Smooth muscle cell (in vitro differentiated cells): Measurements from ENCODE around the gene ERBB4. TPM values are rescaled to one million over a fixed set of nuclear protein-coding genes. Genes with fewer than 3 reads are reported as not detected.

Experiments
- DNase-seq: peaks from one replicate; lab custom pipeline; 2025; ENCODE audit not compliant: unreplicated experiment; lab: John Stamatoyannopoulos, UW
- H2AFZ ChIP-seq: fragments of 200-600 bp; sonication (generic); 2 replicates; pipeline ENCODE4 v1.6.0; 2016; ENCODE audit warnings: antibody characterized with exemption, low read depth, mild to moderate bottlenecking
- H3F3A ChIP-seq: fragments of 200-600 bp; sonication (generic); 2 replicates; pipeline ENCODE4 v1.6.0; 2017; ENCODE audit warnings: antibody characterized with exemption, low read depth
- H3K27ac ChIP-seq: fragments of 200-600 bp; sonication (generic); 2 replicates; pipeline ENCODE4 v1.5.1; 2016; ENCODE audit warnings: low read depth, mild to moderate bottlenecking
- H3K27me3 ChIP-seq: fragments of 200-600 bp; sonication (generic); 2 replicates; pipeline ENCODE4 v1.6.1; 2016; ENCODE audit warnings: low read depth, mild to moderate bottlenecking
- H3K36me3 ChIP-seq: fragments of 200-600 bp; sonication (generic); 2 replicates; pipeline ENCODE4 v1.5.1; 2016; ENCODE audit warnings: low read depth
- H3K4me1 ChIP-seq: fragments of 200-600 bp; sonication (generic); 2 replicates; pipeline ENCODE4 v1.5.1; 2016; ENCODE audit warnings: low read depth
- H3K4me2 ChIP-seq: fragments of 200-600 bp; sonication (generic); 2 replicates; pipeline ENCODE4 v1.6.0; 2016; ENCODE audit warnings: mild to moderate bottlenecking
- H3K4me3 ChIP-seq: fragments of 200-600 bp; sonication (generic); 2 replicates; pipeline ENCODE4 v1.5.1; 2016; ENCODE audit warnings: mild to moderate bottlenecking
- H3K79me2 ChIP-seq: fragments of 200-600 bp; sonication (generic); 2 replicates; pipeline ENCODE4 v1.6.0; 2016; ENCODE audit warnings: low read depth, mild to moderate bottlenecking
- H3K9ac ChIP-seq: fragments of 200-600 bp; sonication (generic); 2 replicates; pipeline ENCODE4 v1.6.0; 2016; ENCODE audit warnings: low read depth
- H3K9me3 ChIP-seq: fragments of 200-600 bp; sonication (generic); replicated peaks from 2 replicates; pipeline ENCODE4 v1.5.1; 2016; ENCODE audit warnings: low read depth
- H4K20me1 ChIP-seq: fragments of 200-600 bp; sonication (generic); 2 replicates; pipeline ENCODE4 v1.6.0; 2016; ENCODE audit warnings: low read depth
- WGBS: methylation state at CpG from one replicate; pipeline ENCODE4 v1.1.7; 2016; ENCODE audit warnings: low lambda C conversion rate; 5-methylcytosine and 5-hydroxymethylcytosine counted together
- polyA plus RNA-seq: library from polyadenylated mRNA; unstranded; fragments of >200 nt; fragmentation: Nextera tagmentation; extraction: Ambion mirVana; gene quantifications from 2 replicates; pipeline ENCODE4 v1.2.1, GENCODE V29; 2016
- total RNA-seq: library from RNA; depleted of rRNA; stranded (reverse); fragments of >200 nt; gene quantifications from 2 replicates; pipeline ENCODE4 v1.2.3, GENCODE V29; 2014
- TF ChIP-seq, protein P1 (sequence below): fragments of 200-600 bp; sonication (generic); IDR thresholded peaks from 2 replicates; pipeline ENCODE4 v1.5.1; 2017; ENCODE audit warnings: borderline replicate concordance, mild to moderate bottlenecking, antibody characterized with exemption; ENCODE audit not compliant: insufficient read depth, poor library complexity, severe bottlenecking

Gene ERBB4
- total and polyA plus RNA-seq, 2 experiments from 2014 or later: 0.67 TPM; not detected in 1

DNA sequence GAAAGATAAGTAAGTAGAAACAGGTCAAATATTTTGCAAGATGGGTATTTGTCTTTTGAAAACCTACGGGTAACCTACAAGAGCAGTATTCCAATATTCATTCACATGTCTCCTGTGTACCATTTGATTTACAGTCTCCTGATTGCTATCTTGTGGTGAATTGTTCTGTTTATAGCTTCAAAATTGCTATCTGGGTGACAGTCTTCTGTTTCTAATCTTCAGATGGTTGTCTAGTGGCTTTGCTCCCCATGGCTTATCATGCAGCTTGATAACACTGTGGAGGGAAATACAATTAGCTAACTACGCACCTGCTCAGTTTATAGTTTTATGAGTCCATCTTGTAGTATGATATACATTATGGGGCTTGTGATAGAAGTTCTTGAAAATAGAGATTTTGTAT lies 1165.4 kb downstream of the ERBB4 start:
- Histone ChIP-seq H2AFZ (no peak overlapping the region), H3K27ac (no peak overlapping the region), H3K79me2 (no peaks in the 10 kb centered on the region), H3K4me3 (no peak overlapping the region), H3F3A (no peaks in the 10 kb centered on the region), H3K27me3 (no peaks in the 10 kb centered on the region), H3K4me2 (no peak overlapping the region), H3K36me3 (no peaks in the 10 kb centered on the region), H4K20me1 (no peaks in the 10 kb centered on the region), H3K9me3 (no peaks in the 10 kb centered on the region), H3K4me1 (no peaks in the 10 kb centered on the region), H3K9ac (no peak overlapping the region)
- 78% methylated on average over 2 of the region's 2 CpGs for WGBS
- no peak for DNase-seq
- TF ChIP-seq, protein P1, sequence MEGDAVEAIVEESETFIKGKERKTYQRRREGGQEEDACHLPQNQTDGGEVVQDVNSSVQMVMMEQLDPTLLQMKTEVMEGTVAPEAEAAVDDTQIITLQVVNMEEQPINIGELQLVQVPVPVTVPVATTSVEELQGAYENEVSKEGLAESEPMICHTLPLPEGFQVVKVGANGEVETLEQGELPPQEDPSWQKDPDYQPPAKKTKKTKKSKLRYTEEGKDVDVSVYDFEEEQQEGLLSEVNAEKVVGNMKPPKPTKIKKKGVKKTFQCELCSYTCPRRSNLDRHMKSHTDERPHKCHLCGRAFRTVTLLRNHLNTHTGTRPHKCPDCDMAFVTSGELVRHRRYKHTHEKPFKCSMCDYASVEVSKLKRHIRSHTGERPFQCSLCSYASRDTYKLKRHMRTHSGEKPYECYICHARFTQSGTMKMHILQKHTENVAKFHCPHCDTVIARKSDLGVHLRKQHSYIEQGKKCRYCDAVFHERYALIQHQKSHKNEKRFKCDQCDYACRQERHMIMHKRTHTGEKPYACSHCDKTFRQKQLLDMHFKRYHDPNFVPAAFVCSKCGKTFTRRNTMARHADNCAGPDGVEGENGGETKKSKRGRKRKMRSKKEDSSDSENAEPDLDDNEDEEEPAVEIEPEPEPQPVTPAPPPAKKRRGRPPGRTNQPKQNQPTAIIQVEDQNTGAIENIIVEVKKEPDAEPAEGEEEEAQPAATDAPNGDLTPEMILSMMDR: no peak

DNA sequence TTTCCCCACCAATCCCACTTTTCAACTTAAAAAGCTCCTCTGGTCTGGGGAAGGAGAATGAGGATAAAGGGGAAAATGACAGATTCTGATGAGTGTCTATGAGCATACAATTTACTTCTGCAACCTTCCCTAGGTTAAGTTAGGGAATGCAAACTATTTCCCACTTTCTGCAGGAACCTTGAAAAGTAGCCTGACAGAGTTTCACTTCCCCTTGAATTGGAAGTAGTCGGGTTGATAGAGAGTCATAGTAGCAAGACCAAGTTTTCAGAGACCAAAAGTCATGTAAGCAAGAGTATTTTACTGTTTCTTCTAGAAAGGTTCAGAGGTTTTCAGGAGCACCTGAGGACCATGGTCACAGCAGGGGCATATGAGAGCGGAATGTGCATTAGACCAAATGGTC lies 1167.1 kb downstream of the ERBB4 start:
- Histone ChIP-seq H3F3A (no peaks in the 10 kb centered on the region), H3K4me2 (no peak overlapping the region), H3K27ac (no peak overlapping the region), H3K4me1 (no peaks in the 10 kb centered on the region), H3K4me3 (no peak overlapping the region), H2AFZ (no peak overlapping the region), H3K9ac (no peak overlapping the region), H3K36me3 (no peaks in the 10 kb centered on the region), H3K9me3 (no peaks in the 10 kb centered on the region), H4K20me1 (no peaks in the 10 kb centered on the region), H3K27me3 (no peaks in the 10 kb centered on the region), H3K79me2 (no peaks in the 10 kb centered on the region)
- 92% methylated on average over 2 of the region's 2 CpGs for WGBS
- TF ChIP-seq, protein P1: no peak
- no peak for DNase-seq

DNA sequence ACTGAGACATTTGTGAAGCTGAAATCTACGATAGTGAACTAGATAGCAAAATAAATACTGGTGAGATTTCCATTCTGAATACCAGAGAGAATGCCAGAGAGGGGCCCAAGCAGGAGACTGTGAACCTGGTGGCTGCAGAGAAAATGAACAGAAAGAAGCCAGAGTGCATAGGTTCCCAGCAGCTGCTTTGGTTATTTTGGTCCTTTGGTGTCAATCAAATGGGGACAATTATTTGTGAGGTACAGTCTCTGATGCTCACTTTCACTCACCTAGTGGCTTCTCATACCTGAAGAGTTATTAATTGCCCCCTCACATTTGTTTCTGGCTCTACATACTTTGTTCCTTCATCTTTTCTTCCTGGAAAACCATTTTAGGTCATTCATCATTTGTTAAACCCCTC lies 1170.1 kb downstream of the ERBB4 start:
- Histone ChIP-seq H3K4me3 (no peak overlapping the region), H3K4me2 (no peak overlapping the region), H3F3A (no peaks in the 10 kb centered on the region), H2AFZ (no peak overlapping the region), H4K20me1 (no peaks in the 10 kb centered on the region), H3K27me3 (no peaks in the 10 kb centered on the region), H3K4me1 (no peaks in the 10 kb centered on the region), H3K79me2 (no peaks in the 10 kb centered on the region), H3K9ac (no peak overlapping the region), H3K27ac (no peak overlapping the region), H3K36me3 (no peaks in the 10 kb centered on the region), H3K9me3 (no peaks in the 10 kb centered on the region)
- TF ChIP-seq, protein P1: no peak
- no peak for DNase-seq
- WGBS: 79% methylated on average over 1 of the region's 1 CpG

DNA sequence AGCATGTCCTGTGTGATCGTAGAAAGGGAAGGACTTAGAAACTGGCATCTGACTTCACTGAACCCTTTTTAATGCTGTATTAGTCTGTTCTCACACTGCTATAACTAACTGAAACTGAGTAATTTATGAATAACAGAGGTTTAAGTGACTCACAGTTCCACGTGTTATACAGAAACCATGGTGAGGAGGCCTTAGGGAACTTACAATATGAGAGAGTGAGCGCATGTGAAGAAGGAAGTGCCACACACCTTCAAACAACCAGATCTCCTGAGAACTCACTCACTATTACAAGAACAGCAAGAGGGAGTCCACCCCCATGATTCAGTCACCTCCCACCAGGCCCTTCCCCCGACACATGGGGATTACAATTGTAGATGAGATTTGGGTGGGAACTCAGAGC lies 1170.9 kb downstream of the ERBB4 start:
- Histone ChIP-seq H3K9me3 (no peaks in the 10 kb centered on the region), H3K4me3 (no peak overlapping the region), H4K20me1 (no peaks in the 10 kb centered on the region), H3K36me3 (no peaks in the 10 kb centered on the region), H3K27ac (peak overlapping the region; percentile 3), H3K4me1 (no peaks in the 10 kb centered on the region), H3K79me2 (no peaks in the 10 kb centered on the region), H3F3A (no peaks in the 10 kb centered on the region), H3K9ac (no peak overlapping the region), H3K27me3 (no peaks in the 10 kb centered on the region), H3K4me2 (no peak overlapping the region), H2AFZ (peak overlapping the region; percentile 34)
- TF ChIP-seq, protein P1: no peak
- no peak for DNase-seq
- WGBS: 75% methylated on average over 4 of the region's 4 CpGs
